ENCODE measurements around the gene AGAP1. TPM values are rescaled to one million over a fixed set of nuclear protein-coding genes. Genes with fewer than 3 reads are reported as not detected.
"Not testable (repeated sequence)": the region's sequence is repeated elsewhere in the genome, so short reads cannot be mapped to it uniquely, and the experiment has no call there.

Gene AGAP1
- total RNA-seq, 1 donor from 2014 or later = 3.1 TPM

DNA sequence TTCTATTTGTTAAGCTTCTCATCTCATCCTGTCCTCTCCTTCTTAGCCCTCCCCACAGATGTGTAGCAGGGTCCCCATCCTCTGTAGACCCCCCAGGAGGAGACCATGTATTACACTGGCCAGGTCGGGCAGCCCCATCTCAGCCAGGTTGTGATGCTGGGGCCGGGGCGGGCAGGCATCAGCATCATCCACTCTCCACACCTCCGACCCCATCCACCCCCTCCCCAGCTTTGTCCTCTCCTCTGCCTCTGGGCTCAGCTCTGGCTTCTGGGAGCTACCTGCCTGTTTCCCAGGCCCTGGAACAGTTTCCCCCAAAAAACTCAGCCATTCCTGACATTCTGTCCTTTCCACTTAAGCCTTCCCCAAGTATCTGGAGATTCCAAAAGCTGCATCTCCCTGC, 625.2 kb downstream of the AGAP1 start:
- no peak for DNase-seq (ENCODE audit: low read depth in 2 of 2)

- DNase-seq (ENCODE audit: low read depth in 2 of 2) = no peak
Measured at GRCh38 chr2:236119476-236119875, 625.6 kb downstream of the AGAP1 start.

DNA sequence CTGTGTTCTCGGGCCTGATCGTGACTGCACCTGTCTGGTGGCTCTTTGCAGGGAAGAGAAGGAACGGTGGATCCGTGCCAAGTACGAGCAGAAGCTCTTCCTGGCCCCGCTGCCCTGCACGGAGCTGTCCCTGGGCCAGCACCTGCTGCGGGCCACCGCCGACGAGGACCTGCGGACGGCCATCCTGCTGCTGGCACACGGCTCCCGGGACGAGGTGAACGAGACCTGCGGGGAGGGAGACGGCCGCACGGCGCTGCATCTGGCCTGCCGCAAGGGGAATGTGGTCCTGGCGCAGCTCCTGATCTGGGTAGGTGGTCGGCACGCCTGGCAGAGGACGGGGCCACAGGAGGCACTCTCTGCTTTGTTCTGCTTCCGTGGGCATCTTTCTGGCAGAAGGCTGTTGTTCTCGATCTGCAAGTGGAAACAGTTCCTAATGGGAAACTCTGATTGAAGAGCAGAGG, 626.3 kb downstream of the AGAP1 start:
- peak in 1 of 2 donors; percentile 7 for DNase-seq (ENCODE audit: low read depth in 2 of 2)

DNA sequence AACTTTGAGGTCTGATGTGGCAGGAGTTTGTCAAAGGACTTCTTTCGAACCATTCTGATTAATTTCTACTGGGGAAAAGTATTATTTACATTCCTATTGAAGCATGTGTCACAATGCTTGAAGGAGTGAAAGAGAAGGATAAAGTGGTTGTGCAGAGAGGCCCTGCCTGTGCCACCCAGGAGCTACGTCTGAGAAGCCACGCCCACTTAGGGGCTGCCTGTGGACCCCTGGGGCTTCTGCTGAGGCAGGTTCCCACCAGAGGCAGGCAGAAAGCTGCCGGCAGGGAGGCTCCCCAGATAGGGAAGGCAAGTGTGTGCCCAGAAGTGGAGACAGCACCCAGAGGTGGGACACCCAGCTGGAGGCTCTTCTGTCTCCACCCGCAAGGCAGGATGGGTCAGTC, 627.0 kb downstream of the AGAP1 start:
- no peak for DNase-seq (ENCODE audit: low read depth in 2 of 2)

GRCh38 chr2:236121546-236121945, 627.7 kb downstream of the AGAP1 start:
- DNase-seq (ENCODE audit: low read depth in 2 of 2) = no peak

DNA sequence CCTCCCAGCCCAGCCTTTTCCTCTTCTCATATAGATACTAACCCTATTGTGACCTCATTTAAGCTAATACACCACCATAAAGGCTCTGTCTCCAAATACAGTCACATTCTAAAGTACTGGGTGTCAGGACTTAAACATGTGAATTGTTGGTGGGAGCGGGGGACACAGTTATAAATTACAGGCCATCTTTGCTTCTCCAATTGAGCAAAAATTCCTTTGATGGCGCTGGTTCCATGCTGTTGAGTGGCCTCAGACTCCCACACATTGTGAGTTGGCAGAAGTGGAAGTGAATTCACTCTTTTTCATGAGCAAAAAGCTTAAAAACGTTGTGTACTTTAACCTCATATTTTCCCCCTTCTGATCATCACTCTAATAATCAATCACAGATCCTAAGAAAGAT, 628.4 kb downstream of the AGAP1 start:
- DNase-seq (ENCODE audit: low read depth in 2 of 2) = no peak

DNA sequence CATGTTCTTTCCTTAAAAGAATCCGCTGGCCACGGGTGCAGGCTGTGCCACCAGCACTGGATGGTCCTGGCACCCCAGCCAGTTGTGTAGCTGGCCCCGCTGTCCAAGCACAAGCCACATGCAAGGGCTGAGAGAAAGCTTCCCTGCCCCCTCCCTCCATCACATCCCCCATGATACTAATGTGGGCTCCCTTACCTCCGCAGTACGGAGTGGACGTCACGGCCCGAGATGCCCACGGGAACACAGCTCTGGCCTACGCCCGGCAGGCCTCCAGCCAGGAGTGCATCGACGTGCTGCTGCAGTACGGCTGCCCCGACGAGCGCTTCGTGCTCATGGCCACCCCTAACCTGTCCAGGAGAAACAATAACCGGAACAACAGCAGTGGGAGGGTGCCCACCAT, 629.9 kb downstream of the AGAP1 start:
- DNase-seq (ENCODE audit: low read depth in 2 of 2) = no peak

GRCh38 chr2:236124182-236124893, 630.5 kb downstream of the AGAP1 start:
- no peak for DNase-seq (ENCODE audit: low read depth in 2 of 2)

GRCh38 chr2:236125541-236125940, 631.7 kb downstream of the AGAP1 start:
- DNase-seq (ENCODE audit: low read depth in 2 of 2) = no peak

DNA sequence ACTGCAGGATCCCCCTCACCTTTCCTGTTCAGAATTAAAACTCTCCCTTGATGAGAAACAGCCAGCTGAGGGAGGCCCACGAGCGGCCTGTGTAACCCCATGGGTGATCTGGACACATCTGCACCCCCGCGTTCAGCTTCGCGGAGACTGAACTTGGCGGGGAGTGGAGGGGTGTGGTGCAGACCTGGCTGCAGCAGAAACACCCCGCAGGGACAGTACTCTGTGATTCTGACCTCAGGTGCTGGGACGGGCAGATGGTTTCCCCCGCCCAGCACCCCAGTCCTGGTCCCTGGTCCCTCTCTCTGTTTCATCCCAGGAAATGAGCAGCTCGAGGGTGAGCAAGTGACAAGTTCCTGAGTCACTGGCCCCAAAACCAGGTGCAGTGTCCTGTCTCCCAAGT, 633.2 kb downstream of the AGAP1 start:
- DNase-seq (ENCODE audit: low read depth in 2 of 2) = no peak

GRCh38 chr2:236128321-236128720, 634.5 kb downstream of the AGAP1 start:
- no peak for DNase-seq (ENCODE audit: low read depth in 2 of 2)

GRCh38 chr2:236129935-236130334, 636.1 kb downstream of the AGAP1 start:
- no peak for DNase-seq (ENCODE audit: low read depth in 2 of 2)

DNA sequence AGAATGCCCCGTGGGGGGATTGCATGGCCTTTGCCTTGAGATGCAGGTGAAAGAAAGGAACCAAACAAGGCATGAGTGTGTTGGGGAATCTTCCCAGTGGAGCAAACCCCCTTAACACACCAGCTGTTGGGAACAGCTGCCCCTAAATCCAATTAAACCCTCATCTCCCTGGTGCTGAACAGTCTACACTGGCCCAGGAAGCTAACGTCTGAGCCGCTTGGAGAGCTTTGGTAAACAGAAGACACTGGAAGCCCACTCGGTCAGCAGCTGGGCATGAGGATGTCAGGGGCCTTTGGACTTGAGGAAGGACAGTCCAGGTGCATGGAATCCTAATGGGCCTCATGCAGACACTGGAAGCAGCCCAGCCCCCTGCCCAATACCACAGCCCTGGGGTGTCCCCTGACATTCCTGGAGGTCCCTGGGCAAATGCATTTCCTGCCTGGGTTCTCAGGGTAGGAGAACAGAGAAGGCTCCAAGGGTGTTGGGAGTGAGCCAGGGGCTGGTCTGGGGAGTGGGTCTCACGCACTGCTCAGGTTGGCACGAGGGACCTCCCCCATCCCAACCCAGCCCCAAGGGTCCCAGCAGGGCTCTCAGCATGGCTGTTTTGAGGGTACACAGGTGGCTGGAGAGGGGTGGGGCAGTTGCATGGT, 636.6 kb downstream of the AGAP1 start:
- DNase-seq (ENCODE audit: low read depth in 2 of 2) = no peak

DNA sequence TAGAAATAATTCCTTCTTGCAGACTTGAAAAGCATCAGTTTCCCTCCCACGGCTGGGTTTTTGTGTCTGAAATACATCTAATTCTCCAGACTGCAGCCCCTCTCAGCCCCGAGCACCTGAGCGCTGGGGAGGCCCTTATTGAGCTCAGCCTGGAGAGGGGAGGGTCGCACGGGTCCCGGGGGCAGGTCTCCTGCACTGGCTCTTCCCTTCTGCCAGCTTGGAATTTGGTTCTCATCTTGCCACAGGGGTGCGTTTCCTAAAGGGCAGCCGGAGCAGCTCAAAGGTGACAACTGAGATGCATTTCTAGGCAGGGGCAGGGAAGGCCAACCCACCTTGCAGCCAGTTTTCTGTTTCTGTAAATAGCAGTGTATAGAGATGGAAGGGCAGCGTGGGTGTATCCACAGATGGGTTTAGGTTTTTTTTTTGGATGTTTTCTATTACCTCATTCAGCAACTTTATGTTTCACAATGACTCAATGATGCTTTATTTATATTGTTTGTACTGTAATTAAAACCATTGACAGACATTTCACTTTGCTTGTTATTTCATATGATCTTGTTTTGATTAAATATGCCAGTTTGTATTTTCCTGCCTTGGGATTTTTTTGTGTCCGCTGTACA, 637.3 kb downstream of the AGAP1 start:
- no peak for DNase-seq (ENCODE audit: low read depth in 2 of 2)

- DNase-seq (ENCODE audit: low read depth in 2 of 2) = no peak
Measured at GRCh38 chr2:236133410-236134012, 639.7 kb downstream of the AGAP1 start.

- DNase-seq (ENCODE audit: low read depth in 2 of 2) = no peak
Measured at GRCh38 chr2:236136538-236136937, 642.7 kb downstream of the AGAP1 start.

- DNase-seq (ENCODE audit: low read depth in 2 of 2) = no peak
Measured at GRCh38 chr2:236137066-236137465, 643.2 kb downstream of the AGAP1 start.

DNA sequence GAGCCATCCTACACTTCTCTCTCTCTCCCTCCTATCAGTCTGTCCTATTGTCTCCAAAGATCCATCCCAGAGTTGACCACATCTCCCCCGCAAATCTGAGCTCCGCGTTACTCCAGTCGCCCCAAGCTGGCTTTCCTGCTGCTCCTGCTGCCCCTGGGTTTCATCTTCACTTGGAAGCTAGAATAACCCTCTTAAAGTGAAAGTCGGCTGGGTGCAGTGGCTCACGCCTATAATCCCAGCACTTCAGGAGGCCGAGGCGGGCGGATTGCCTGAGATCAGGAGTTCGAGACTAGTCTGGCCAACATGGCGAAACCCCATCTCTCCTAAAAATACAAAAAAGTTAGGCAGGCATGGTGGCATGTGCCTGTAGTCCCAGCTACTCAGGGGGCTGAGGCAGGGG, 647.8 kb downstream of the AGAP1 start:
- not testable (repeated sequence) for DNase-seq (ENCODE audit: low read depth in 2 of 2)

DNA sequence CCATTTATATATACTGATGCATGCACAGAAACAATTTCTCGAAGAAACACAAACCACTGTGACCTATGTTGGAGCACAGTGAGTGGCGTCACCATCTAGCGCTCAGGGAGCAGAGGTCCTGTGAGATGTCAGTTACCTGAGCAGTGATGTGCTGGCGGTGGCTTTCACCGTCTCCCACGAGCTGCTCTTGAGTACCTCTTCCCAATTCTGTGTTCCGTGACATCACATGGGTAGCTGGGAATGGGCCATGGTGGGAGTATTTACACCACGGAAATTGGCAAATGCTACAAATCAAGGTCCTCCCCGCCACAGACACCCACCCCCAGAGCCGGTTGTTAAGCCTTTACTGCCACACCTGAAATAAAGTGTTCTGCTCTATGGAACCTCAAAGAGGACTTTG, 650.0 kb downstream of the AGAP1 start:
- DNase-seq (ENCODE audit: low read depth in 2 of 2) = no peak

- no peak for DNase-seq (ENCODE audit: low read depth in 2 of 2)
Measured at GRCh38 chr2:236146436-236146835, 652.6 kb downstream of the AGAP1 start.

DNA sequence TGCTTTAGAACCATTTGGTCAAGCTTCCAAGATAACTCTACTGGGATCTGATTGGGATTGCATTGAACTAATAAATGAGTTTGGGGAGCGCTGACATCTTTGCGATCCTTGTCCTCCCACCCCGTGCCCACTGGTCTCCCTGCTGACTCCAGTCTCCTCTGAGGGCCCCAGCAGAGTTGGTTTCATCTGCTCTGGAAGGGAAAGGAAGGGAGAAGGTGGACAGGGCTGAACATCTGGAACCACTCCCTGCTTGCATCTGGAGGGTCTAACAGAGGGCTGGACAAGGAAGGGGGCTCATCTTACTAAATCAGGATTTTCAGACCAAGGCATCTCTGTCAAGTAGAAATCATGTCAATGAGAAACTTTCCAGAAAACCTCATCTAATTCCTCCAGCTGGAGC, 661.6 kb downstream of the AGAP1 start:
- DNase-seq (ENCODE audit: low read depth in 2 of 2) = no peak

- DNase-seq (ENCODE audit: low read depth in 2 of 2) = no peak
Measured at GRCh38 chr2:236156095-236156859, 662.4 kb downstream of the AGAP1 start.

All from dermis microvascular lymphatic vessel endothelial cell (primary cell).